Ishikawa (cell line): Measurements from ENCODE around the gene NEURL1.

Experiments used
- CEBPB ChIP-seq: IDR thresholded peaks from 2 replicates; pipeline ENCODE4 v1.6.1; 2012
- CREB1 ChIP-seq: IDR thresholded peaks from 2 replicates; pipeline ENCODE4 v1.6.1; 2012; ENCODE audit warnings: low read depth
- EGR1 ChIP-seq: IDR thresholded peaks from 2 replicates; pipeline ENCODE4 v1.6.1; 2012
- EP300 ChIP-seq: IDR thresholded peaks from 2 replicates; pipeline ENCODE4 v1.6.1; 2012; ENCODE audit warnings: borderline replicate concordance
- FOXM1 ChIP-seq: IDR thresholded peaks from 2 replicates; pipeline ENCODE4 v1.6.1; 2012; ENCODE audit warnings: low read depth, borderline replicate concordance
- MAX ChIP-seq: IDR thresholded peaks from 2 replicates; pipeline ENCODE4 v1.6.1; 2012
- RAD21 ChIP-seq: IDR thresholded peaks from 2 replicates; pipeline ENCODE4 v1.6.1; 2012; ENCODE audit warnings: low read depth
- REST ChIP-seq: IDR thresholded peaks from 2 replicates; pipeline ENCODE4 v1.6.1; 2012; ENCODE audit warnings: low read depth, mild to moderate bottlenecking
- TCF12 ChIP-seq: IDR thresholded peaks from 2 replicates; pipeline ENCODE4 v1.6.1; 2012; ENCODE audit warnings: low read depth
- TEAD4 ChIP-seq: IDR thresholded peaks from 2 replicates; pipeline ENCODE4 v1.6.1; 2012
- USF1 ChIP-seq: IDR thresholded peaks from 2 replicates; pipeline ENCODE4 v1.6.1; 2012
- YY1 ChIP-seq: IDR thresholded peaks from 2 replicates; pipeline ENCODE4 v1.6.1; 2012; ENCODE audit warnings: low read depth

- TF ChIP-seq TEAD4: no peak
- TF ChIP-seq YY1: no peak
- no peak for TF ChIP-seq FOXM1
- no peak for TF ChIP-seq EP300
- TF ChIP-seq RAD21: no peak
- TF ChIP-seq TCF12: no peak
- TF ChIP-seq USF1: no peak
- no peak for TF ChIP-seq CREB1
- no peak for TF ChIP-seq REST
- no peak for TF ChIP-seq MAX
- no peak for TF ChIP-seq EGR1
- no peak for TF ChIP-seq CEBPB
Measured at GRCh38 chr10:103590744-103591291, 97.3 kb downstream of the NEURL1 start.
